ENCODE measurements around the gene RPP25.

DNA sequence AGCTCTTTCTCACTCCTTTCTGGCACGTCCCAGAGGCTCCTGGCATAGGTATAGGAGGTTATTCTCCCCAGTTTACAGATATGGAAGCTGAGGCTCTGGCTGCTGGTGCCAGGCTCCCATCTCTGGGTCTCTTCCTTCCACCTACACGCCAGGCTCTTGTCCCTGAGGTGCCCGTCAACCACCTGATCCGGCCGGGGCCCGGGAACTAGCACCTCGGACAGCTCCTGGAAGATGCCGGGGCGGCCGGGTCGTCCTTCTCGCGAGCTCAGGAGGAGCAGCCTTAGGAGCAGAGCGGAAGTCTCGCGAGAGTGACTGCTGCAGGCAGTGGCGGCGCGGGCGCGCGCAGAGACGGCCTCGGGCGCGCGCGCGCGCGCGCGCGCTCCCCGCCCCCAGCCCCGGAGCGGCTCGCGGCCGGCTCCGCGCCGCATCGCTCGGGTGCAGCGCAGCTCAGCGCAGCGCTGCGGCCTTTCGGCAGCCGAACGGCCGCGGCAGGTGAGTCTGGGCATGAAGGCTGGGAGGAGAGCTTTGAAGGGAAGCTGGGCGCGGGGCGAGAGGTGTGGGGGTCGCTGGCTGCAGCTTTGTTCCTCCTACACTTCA lies 38.7 kb upstream of the RPP25 start, which contains the start of gene SCAMP5:
- TF ChIP-seq PPARA (CRISPR knock-in tag; IDR thresholded peaks at IDR 0.05; ENCODE audit: borderline replicate concordance) (no peak), ARNTL (CRISPR knock-in tag; IDR thresholded peaks at IDR 0.05; ENCODE audit: borderline replicate concordance, low read depth) (no peak), ZC3H10 (CRISPR knock-in tag; IDR thresholded peaks at IDR 0.05) (no peak), ZFP30 (CRISPR knock-in tag; IDR thresholded peaks at IDR 0.05) (no peak), ZFP3 (CRISPR knock-in tag; IDR thresholded peaks at IDR 0.05) (peak; percentile 75; the same call in 1 of the 2 replicates), ESRRG (CRISPR knock-in tag; IDR thresholded peaks at IDR 0.05) (no peak), TOX (CRISPR knock-in tag; IDR thresholded peaks at IDR 0.05; ENCODE audit: borderline replicate concordance) (no peak), TCF4 (CRISPR knock-in tag; IDR thresholded peaks at IDR 0.05; ENCODE audit: borderline replicate concordance) (0 out of 2 replicates have a peak, but pooled peaks have one; percentile 19), ZNF70 (CRISPR knock-in tag; IDR thresholded peaks at IDR 0.05) (peak; percentile 95), BACH2 (CRISPR knock-in tag; IDR thresholded peaks at IDR 0.05; ENCODE audit: borderline replicate concordance) (no peak)
- TF ChIP-seq, protein P1, sequence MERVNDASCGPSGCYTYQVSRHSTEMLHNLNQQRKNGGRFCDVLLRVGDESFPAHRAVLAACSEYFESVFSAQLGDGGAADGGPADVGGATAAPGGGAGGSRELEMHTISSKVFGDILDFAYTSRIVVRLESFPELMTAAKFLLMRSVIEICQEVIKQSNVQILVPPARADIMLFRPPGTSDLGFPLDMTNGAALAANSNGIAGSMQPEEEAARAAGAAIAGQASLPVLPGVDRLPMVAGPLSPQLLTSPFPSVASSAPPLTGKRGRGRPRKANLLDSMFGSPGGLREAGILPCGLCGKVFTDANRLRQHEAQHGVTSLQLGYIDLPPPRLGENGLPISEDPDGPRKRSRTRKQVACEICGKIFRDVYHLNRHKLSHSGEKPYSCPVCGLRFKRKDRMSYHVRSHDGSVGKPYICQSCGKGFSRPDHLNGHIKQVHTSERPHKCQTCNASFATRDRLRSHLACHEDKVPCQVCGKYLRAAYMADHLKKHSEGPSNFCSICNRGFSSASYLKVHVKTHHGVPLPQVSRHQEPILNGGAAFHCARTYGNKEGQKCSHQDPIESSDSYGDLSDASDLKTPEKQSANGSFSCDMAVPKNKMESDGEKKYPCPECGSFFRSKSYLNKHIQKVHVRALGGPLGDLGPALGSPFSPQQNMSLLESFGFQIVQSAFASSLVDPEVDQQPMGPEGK (CRISPR knock-in tag; IDR thresholded peaks at IDR 0.05; ENCODE audit: borderline replicate concordance): no peak

Measured in SK-N-SH treated with all-trans-retinoic acid at 6 μM for 48 hours (cell line).